Forelimb muscle (tissue), 1 donor: ENCODE measurements around the gene DLX5. TPM values are rescaled to one million over a fixed set of nuclear protein-coding genes. Genes with fewer than 3 reads are reported as not detected.

Source experiments
- DNase-seq: peaks from one replicate; pipeline ENCODE4 v3.0.0-alpha.2; 2013; ENCODE audit warnings: low read depth
- polyA plus RNA-seq: library from polyadenylated mRNA; unstranded; fragments of 120-200 nt; gene quantifications from one replicate; pipeline ENCODE4 v1.2.1, GENCODE V29; 2013; ENCODE audit not compliant: insufficient read length

DLX5 gene
- polyA plus RNA-seq, 1 donor = 0.22 TPM

- no peak for DNase-seq
Observed at GRCh38 chr7:96991546-96992191, 33.0 kb downstream of the DLX5 start.

DNA sequence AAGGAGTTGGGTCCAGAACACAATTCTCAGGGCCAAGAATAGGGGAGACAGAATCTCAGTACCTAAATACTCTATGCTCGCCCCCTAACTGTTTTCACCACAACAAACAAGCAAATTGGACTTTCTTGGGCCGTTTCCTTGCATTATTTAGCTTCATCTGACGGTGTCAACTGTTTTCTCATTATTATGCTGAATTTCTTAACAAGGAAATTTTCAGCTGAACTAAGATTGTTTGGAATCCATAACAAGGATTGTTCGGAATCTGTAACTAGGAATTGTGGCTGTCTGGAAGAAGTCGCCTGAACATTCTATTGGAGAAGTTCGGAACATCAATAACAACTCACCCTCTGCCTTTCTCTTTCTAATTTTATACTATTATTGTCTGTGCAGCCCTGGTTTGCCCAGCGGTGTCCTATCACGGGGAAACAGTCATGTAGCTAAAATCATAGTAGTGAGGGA is 34.7 kb downstream of the DLX5 start:
- no peak for DNase-seq

DNA sequence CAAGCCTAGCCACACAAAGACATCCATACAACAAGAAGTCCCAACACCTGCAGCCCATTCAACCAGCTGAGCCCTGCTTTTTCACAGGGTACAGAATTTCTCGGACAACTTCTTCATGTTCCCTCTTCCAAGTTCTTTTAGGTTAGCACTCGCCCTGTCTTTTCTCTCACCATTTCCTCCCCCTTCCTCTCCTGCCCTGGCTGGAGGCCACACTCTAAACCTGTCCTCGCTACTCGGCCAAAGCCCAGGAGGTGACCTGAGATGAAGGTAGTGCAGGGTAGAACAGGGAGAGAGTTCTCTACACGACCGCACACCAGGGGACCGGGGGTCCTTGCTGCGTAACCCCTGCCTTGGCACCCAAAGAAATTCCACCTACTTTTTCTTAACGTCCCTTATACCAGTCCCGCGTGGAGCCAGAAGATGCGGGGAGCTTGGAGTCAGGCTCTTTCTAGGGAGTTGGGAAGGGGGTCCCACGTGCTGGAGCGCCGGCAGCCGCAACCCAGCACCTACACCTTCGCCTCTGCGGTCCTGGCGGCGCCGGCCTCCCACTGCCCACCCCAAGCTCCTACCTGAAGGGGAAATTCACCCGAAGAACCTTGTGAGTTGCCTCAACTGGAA is 35.3 kb downstream of the DLX5 start:
- no peak for DNase-seq

DNA sequence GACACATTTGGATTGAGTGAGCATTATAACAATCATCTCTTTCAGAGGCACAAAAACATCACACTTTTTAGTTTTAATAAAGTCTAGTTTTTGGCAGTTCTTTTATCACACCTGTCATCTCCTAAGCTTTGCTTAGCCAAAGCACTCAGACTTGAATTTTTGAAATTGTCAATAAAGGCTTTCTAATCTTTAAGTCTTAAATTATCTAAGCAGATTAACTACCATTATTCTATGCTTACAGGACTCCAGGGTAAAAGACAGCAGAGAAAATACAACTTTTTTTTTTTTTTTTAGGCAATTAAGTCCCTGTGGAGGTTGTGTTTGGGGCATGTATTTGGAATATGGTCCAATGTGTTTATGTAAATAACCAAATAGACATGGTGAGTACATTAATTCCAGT is 36.9 kb downstream of the DLX5 start:
- DNase-seq = no peak

- DNase-seq = no peak
Observed at GRCh38 chr7:96986901-96987300, 37.7 kb downstream of the DLX5 start.

- no peak for DNase-seq
Observed at GRCh38 chr7:96985992-96986391, 38.6 kb downstream of the DLX5 start.

DNA sequence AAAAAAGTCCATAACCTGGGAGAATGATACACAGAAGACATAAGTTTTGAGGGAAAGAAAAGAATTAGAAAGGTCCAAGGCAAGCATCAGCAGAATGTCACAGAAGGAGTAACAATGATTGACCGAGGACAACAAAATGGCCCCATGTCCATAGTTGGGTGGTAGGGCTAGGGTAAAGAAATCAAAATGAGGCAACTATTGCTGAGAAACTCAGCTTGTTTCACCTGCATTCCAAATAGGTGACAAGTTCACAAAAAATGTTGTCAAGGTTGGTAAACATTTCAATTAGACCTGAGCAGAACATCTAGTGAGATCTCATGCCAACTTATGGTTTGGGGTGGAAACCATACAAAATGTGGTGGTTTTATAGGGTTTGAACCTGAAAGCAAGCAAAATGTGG is 42.0 kb downstream of the DLX5 start:
- DNase-seq = no peak

- DNase-seq = no peak
Observed at GRCh38 chr7:96979551-96980276, 44.9 kb downstream of the DLX5 start.

- no peak for DNase-seq
Observed at GRCh38 chr7:96977445-96977844, 47.2 kb downstream of the DLX5 start.

DNA sequence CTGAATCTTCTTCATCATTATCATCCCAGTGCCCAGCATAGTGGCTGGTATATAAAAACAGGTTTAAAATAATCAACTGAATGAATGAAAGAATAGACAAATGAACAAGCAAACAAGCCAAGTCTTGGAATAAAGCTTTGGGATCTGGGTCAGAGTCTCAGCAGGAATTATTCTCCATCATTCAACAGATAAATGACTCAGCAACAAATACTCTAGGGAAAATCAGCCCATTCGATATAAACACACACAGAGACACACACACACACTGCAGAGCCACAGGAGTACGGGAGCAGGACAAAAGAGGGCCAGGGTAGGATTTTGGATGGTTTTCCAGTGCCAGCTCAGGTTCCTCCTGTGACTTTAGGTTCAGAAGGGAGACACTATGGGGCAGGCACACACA is 48.5 kb downstream of the DLX5 start:
- DNase-seq = no peak

GRCh38 chr7:96973986-96974385 is 50.6 kb downstream of the DLX5 start:
- no peak for DNase-seq

GRCh38 chr7:96970739-96971138 is 53.9 kb downstream of the DLX5 start:
- no peak for DNase-seq

Other genes with a start within 250 kb of the DLX5 start
- gene DLX6, start 19.3 kb downstream of the DLX5 start, polyA plus RNA-seq = 0.14 TPM
- gene SDHAF3, start 92.9 kb upstream of the DLX5 start, polyA plus RNA-seq = 18.9 TPM